Bronchial epithelial cell (primary cell): ENCODE measurements around the gene ELF3. TPM values are rescaled to one million over a fixed set of nuclear protein-coding genes. Genes with fewer than 3 reads are reported as not detected.
"Not testable (repeated sequence)": the region's sequence is repeated elsewhere in the genome, so short reads cannot be mapped to it uniquely, and the experiment has no call there.

ENCODE experiments used
- DNase-seq: peaks from one replicate; pipeline ENCODE4 v3.0.0-alpha.2; 2010; ENCODE audit warnings: low read depth
- FAIRE-seq: peaks from 2 replicates; lab custom pipeline; 2011; peaks lifted over from hg19 to GRCh38; lab: Jason Lieb, UNC
- H3K27me3 ChIP-seq: 2 replicates; pipeline ENCODE4 v1.5.1; 2011; ENCODE audit warnings: low read length; ENCODE audit not compliant: control insufficient read depth, insufficient read depth
- H3K36me3 ChIP-seq: 2 replicates; pipeline ENCODE4 v1.5.1; 2011; ENCODE audit warnings: low read length; ENCODE audit not compliant: control insufficient read depth, insufficient read depth
- H3K4me3 ChIP-seq: 2 replicates; pipeline ENCODE4 v1.5.1; 2011; ENCODE audit warnings: mild to moderate bottlenecking, low read depth, low read length, control low read depth
- CTCF ChIP-seq: IDR thresholded peaks from 2 replicates; pipeline ENCODE4 v1.5.1; 2011; ENCODE audit warnings: mild to moderate bottlenecking, moderate library complexity, low read length, control low read depth, inconsistent platforms; ENCODE audit not compliant: insufficient read depth, severe bottlenecking
- total RNA-seq: library from RNA; depleted of rRNA; stranded (reverse); fragments of >200 nt; gene quantifications from 2 replicates; pipeline ENCODE4 v1.2.1, GENCODE V29; 2014

Gene ELF3
- total RNA-seq, 1 donor from 2014 or later = 66.1 TPM

DNA sequence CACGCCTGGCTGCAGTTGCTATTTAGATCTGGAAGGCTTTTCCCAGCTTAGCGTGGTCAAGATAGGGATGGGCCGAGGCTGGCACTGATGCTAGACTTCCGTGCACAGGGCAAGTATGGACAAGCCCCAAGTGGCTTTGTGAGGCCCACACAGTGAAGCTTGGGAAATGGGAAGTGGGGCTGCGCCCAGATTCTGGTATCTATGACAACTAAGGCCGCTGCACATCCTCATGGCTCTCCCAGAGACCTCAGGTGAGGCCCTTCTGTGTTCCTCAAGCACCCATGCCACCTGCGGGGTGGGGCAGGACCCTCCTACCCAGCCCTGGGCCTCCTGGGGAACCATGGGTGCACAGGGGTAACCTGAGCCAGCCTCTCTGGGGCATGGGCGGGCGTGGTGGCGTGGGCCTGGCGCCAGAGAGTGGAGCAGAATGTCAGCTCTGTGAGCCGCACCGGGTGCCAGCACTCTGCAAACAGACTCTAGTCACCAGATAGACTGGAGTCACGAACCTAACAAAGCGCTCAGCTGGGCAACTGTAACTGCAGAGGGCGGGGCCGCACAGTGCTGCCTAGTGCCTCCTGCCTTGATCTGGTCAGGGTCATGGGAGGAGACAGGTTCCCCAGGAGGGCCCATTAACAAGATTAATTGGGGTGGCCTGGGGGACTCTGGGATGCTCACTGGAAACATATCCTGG lies 46.4 kb downstream of the ELF3 start:
- FAIRE-seq = no peak
- H3K27me3 ChIP-seq = no peaks in the 10 kb centered on the region

GRCh38 chr1:202057335-202057704 lies 46.9 kb downstream of the ELF3 start:
- not testable (repeated sequence) for FAIRE-seq, H3K36me3 ChIP-seq, H3K4me3 ChIP-seq, H3K27me3 ChIP-seq, DNase-seq

More for the DNA sequence above, 46.4 kb downstream of the ELF3 start:
- DNase-seq = peak; percentile 95
- Histone ChIP-seq H3K4me3 (no peak overlapping the region), H3K36me3 (no peaks in the 10 kb centered on the region)
- no peak for TF ChIP-seq CTCF

DNA sequence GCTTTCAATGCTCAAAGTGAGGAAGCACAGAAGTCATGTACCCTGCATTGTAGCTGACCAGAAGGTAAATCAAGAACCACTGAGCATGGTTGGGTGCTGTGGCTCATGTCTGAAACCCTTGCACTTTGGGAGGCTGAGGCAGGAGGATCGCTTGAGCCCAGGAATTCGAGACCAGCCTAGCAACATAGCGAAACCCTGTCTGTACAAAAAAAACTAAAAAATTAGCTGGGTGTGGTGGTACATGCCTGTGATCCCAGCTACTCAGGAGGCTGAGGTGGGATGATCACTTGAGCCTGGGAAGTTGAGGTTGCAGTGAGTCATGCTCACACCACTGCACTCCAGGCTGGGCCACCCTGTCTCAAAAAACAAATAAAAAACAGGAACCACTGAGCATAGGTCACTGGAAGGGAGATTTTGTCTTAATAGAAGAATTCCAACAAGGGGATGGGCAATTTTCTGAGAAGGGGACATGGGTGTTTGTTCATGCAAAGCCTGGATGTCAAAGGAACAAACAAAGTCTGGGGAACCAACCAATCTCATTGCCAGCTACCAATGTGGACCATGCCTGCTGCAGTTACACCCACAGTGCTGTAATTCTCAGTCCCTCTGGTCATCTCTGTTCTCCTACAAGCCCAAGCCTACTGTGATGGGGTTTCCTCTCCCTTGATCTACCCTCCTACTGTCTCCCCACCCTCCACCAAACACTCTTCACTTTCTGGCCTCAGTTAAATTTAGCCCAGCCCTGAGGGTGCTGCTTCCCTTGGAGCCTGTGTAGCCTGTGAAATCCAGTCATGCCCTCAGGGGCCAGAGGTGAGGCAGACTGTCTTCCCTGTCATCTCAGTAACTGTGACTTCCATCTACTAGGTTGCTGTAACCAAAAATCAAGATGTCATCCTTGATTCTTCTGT lies 47.9 kb downstream of the ELF3 start:
- DNase-seq (peak; percentile 75), FAIRE-seq (no peak)
- Histone ChIP-seq H3K4me3 (no peak overlapping the region), H3K36me3 (no peaks in the 10 kb centered on the region), H3K27me3 (no peaks in the 10 kb centered on the region)
- TF ChIP-seq CTCF = no peak

- FAIRE-seq (no peak), DNase-seq (no peak)
- Histone ChIP-seq H3K36me3 (no peaks in the 10 kb centered on the region), H3K4me3 (no peak overlapping the region), H3K27me3 (no peaks in the 10 kb centered on the region)
- TF ChIP-seq CTCF = no peak
Measured at GRCh38 chr1:202061055-202061454, 50.7 kb downstream of the ELF3 start.

DNA sequence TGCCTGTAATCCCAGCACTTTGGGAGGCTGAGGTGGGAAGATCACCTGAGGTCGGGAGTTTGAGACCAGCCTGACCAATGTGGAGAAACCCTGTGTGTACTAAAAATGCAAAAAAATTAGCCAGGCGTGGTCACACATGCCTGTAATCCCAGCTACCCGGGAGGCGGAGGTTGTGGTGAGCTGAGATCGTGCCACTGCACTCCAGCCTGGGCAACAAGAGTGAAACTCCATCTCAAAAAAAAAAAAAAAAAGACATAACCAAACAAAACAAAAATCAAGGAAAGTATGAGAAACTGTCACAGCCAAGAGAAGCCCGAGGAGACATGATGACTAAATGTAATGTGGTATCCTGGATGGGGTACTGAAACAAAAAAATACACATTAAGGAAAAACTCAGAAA lies 51.4 kb downstream of the ELF3 start:
- not testable (repeated sequence) for H3K4me3 ChIP-seq, FAIRE-seq, DNase-seq

DNA sequence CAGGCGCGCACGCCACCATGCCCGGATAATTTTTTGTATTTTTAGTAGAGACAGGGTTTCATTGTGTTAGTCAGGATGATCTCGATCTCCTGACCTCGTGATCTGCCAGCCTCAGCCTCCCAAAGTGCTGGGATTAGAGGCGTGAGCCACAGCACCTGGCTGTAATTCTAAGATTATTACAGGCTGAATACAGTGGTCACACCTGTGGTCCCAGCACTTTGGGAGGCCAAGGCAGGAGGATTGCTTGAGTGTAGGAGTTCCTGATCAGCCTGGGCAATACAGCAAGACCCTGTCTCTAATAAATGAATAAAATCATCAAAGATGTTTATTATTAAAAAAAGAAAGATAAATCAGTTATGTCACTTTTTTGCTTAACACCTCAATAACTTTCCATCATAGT lies 52.2 kb downstream of the ELF3 start:
- not testable (repeated sequence) for DNase-seq, H3K36me3 ChIP-seq, FAIRE-seq, H3K27me3 ChIP-seq, H3K4me3 ChIP-seq

More for the DNA sequence above, 51.4 kb downstream of the ELF3 start:
- H3K27me3 ChIP-seq, H3K36me3 ChIP-seq: not testable (repeated sequence)

DNA sequence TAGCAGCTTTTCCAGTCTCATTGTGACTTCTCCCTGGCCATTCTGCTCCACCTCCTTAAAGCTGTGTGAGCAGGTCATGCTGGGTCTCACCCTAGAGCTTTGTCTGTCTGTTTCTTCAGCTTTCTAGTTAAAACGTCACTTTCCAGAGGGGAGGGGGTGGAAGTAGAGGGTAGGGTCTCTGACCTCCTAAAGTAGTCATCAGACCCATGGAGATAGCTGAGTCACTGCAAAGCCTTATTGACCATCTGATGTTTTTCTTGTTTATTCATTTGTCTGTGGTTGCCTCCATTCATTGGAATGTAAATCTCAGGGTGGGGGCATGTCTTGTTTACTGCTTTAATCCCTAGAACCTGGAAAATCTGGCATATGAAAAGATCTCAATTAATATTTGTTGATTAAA lies 52.7 kb downstream of the ELF3 start:
- no peak for TF ChIP-seq CTCF
- FAIRE-seq (no peak), DNase-seq (peak; percentile 22)
- Histone ChIP-seq H3K27me3 (no peaks in the 10 kb centered on the region), H3K36me3 (no peaks in the 10 kb centered on the region), H3K4me3 (no peak overlapping the region)

- not testable (repeated sequence) for H3K36me3 ChIP-seq, H3K27me3 ChIP-seq, H3K4me3 ChIP-seq, DNase-seq, FAIRE-seq
Measured at GRCh38 chr1:202064889-202065312, 54.5 kb downstream of the ELF3 start.
